ENCODE measurements around the gene PCDHGA6.
A peak's percentile ranks its signal among the peaks of the same experiment; 100 is the strongest.
"Not testable (repeated sequence)": the region's sequence is repeated elsewhere in the genome, so short reads cannot be mapped to it uniquely, and the experiment has no call there.

PCDHGA6 gene

GRCh38 chr5:141360685-141361084, 13.0 kb upstream of the PCDHGA6 start:
- no peak for DNase-seq

GRCh38 chr5:141362719-141363118, 11.0 kb upstream of the PCDHGA6 start:
- DNase-seq = no peak

GRCh38 chr5:141363952-141364660, 9.6 kb upstream of the PCDHGA6 start, which contains the start of gene PCDHGA5:
Gene PCDHGA5, plus strand, starts transcription at chr5:141364162. Its CDS starts 169 bp downstream, at chr5:141364331.
- no peak for DNase-seq

- no peak for DNase-seq
These were observed 7.4 kb upstream of the PCDHGA6 start for GRCh38 chr5:141366016-141366896.

GRCh38 chr5:141369994-141370848, 3.5 kb upstream of the PCDHGA6 start, which contains the start of gene PCDHGB3:
Gene PCDHGB3, plus strand, starts transcription at chr5:141370242. Its CDS starts 153 bp downstream, at chr5:141370395.
- peak; percentile 13 to 36 for DNase-seq

GRCh38 chr5:141371572-141372475, 1.9 kb upstream of the PCDHGA6 start:
- no peak for DNase-seq

GRCh38 chr5:141374627-141375026, 936 bp downstream of the PCDHGA6 start:
- no peak for DNase-seq

- DNase-seq = not testable (repeated sequence)
These were observed 1.9 kb downstream of the PCDHGA6 start for GRCh38 chr5:141375444-141376155.

GRCh38 chr5:141382469-141383294, 9.0 kb downstream of the PCDHGA6 start, which contains the start of gene PCDHGA7:
Gene PCDHGA7, plus strand, starts transcription at chr5:141382742. Its CDS starts 158 bp downstream, at chr5:141382900.
- DNase-seq = no peak

- DNase-seq = no peak
These were observed 9.7 kb downstream of the PCDHGA6 start for GRCh38 chr5:141383345-141383744.

- DNase-seq = no peak
These were observed 11.0 kb downstream of the PCDHGA6 start for GRCh38 chr5:141384471-141385267.

- DNase-seq = not testable (repeated sequence)
These were observed 14.0 kb downstream of the PCDHGA6 start, which contains the start of gene PCDHGB4 for GRCh38 chr5:141387557-141388311. Gene PCDHGB4, plus strand, starts transcription at chr5:141387698. Its CDS starts 187 bp downstream, at chr5:141387885.

- no peak for DNase-seq
These were observed 15.0 kb downstream of the PCDHGA6 start for GRCh38 chr5:141388661-141389060.

GRCh38 chr5:141389153-141390042, 15.7 kb downstream of the PCDHGA6 start:
- no peak for DNase-seq

GRCh38 chr5:141392429-141393198, 18.9 kb downstream of the PCDHGA6 start, which contains the start of gene PCDHGA8:
Gene PCDHGA8, plus strand, starts transcription at chr5:141392633. Its CDS starts 181 bp downstream, at chr5:141392814.
- DNase-seq = no peak

GRCh38 chr5:141393267-141393666, 19.6 kb downstream of the PCDHGA6 start:
- DNase-seq = no peak

Data from activated CD4-positive, alpha-beta T cell treated with anti-CD3 and anti-CD28 coated beads, Interleukin-2, amount 50 U/mL, for 48 hours (primary cell).